HuH-7.5 (cell line): ENCODE data around the gene ABCB6.

Source experiments
- DNase-seq: peaks from one replicate; pipeline ENCODE4 v3.0.0; 2011; ENCODE audit warnings: low spot score

Gene ABCB6

GRCh38 chr2:219245148-219245898, 26.6 kb upstream of the ABCB6 start, which contains the start of the genes GLB1L and STK16:
Gene GLB1L (minus strand): TSS chr2:219245444. CDS start chr2:219243573, 1,871 bp downstream.
Gene STK16 (plus strand): TSS chr2:219245479. CDS start chr2:219246000, 521 bp downstream.
- peak; percentile 95 for DNase-seq

GRCh38 chr2:219244789-219245147, 26.0 kb upstream of the ABCB6 start:
- DNase-seq, result no peak

- DNase-seq, result no peak
Measured at GRCh38 chr2:219243291-219243761, 24.6 kb upstream of the ABCB6 start.

- no peak for DNase-seq
Measured at GRCh38 chr2:219234331-219234730, 15.6 kb upstream of the ABCB6 start.

- peak; percentile 59 for DNase-seq
Measured at GRCh38 chr2:219230059-219230540, 11.3 kb upstream of the ABCB6 start.

- peak; percentile 98 for DNase-seq
Measured at GRCh38 chr2:219229305-219230058, 10.7 kb upstream of the ABCB6 start, which contains the start of the genes ANKZF1 and ATG9A. Gene ANKZF1 (plus strand): TSS chr2:219229806. CDS start chr2:219230258, 452 bp downstream. Gene ATG9A (minus strand): TSS chr2:219229636. CDS start chr2:219228024, 1,612 bp downstream.

- DNase-seq, result no peak
Measured at GRCh38 chr2:219228911-219229304, 10.2 kb upstream of the ABCB6 start.

GRCh38 chr2:219228041-219228910, 9.5 kb upstream of the ABCB6 start:
- DNase-seq, result no peak

GRCh38 chr2:219225350-219225749, 6.6 kb upstream of the ABCB6 start:
- DNase-seq, result no peak

- no peak for DNase-seq
Measured at GRCh38 chr2:219223831-219224610, 5.3 kb upstream of the ABCB6 start.

GRCh38 chr2:219221957-219222518, 3.3 kb upstream of the ABCB6 start:
- no peak for DNase-seq

- DNase-seq, result no peak
Measured at GRCh38 chr2:219220652-219221402, 2.1 kb upstream of the ABCB6 start.

- DNase-seq, result no peak
Measured at GRCh38 chr2:219219784-219220532, 1.2 kb upstream of the ABCB6 start.

GRCh38 chr2:219218217-219218731, 484 bp downstream of the ABCB6 start:
- peak; percentile 49 for DNase-seq

GRCh38 chr2:219216535-219216915, 2.2 kb downstream of the ABCB6 start:
- no peak for DNase-seq

- DNase-seq, result no peak
Measured at GRCh38 chr2:219215871-219216534, 2.8 kb downstream of the ABCB6 start.

GRCh38 chr2:219214786-219215185, 4.0 kb downstream of the ABCB6 start:
- no peak for DNase-seq

- no peak for DNase-seq
Measured at GRCh38 chr2:219214141-219214540, 4.6 kb downstream of the ABCB6 start.
